ENCODE data around the gene PLXDC2.

DNA sequence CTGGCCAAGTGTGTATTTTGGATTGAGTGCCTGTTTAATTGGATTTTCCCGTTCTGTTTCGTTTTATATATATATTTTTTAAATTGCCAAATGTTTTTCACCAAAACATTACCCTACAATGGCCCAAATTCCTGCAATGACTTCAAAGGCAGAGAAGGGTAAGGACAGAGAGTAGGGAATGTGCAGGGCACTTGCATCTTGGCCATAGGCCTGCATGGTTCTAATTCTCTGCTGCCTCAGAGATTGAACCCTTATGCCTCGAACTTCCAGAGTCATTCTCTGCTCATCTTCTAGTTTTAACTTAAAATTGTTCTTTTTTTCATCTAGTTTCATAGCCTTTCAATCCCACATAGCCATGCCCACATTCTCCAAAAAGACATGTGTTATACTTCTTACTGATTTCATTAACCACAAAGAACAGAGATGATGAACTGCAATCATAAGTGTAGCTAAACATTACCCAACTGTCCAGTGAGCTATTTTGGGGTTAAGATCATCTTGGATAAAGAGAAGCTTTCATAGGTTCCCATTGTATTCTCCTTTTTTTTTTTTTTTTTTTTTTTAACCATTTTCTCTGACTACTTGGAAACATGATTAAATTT, 177.6 kb downstream of the PLXDC2 start:
- TF ChIP-seq POLR2AphosphoS5 (IDR thresholded peaks at IDR 0.05; ENCODE audit: low read length) = no peak
- no peak for TF ChIP-seq MYC (IDR thresholded peaks at IDR 0.05; ENCODE audit: insufficient read depth, insufficient read length, insufficient replicate concordance, low read length, severe bottlenecking)
- TF ChIP-seq SMC3 (IDR thresholded peaks at IDR 0.05; ENCODE audit: borderline replicate concordance, low read length) = no peak
- no peak for TF ChIP-seq POLR2A (IDR thresholded peaks at IDR 0.05; ENCODE audit: low read depth, low read length)
- no peak for TF ChIP-seq TBL1XR1 (IDR thresholded peaks at IDR 0.05; ENCODE audit: low read depth, low read length)
- TF ChIP-seq, protein P1, sequence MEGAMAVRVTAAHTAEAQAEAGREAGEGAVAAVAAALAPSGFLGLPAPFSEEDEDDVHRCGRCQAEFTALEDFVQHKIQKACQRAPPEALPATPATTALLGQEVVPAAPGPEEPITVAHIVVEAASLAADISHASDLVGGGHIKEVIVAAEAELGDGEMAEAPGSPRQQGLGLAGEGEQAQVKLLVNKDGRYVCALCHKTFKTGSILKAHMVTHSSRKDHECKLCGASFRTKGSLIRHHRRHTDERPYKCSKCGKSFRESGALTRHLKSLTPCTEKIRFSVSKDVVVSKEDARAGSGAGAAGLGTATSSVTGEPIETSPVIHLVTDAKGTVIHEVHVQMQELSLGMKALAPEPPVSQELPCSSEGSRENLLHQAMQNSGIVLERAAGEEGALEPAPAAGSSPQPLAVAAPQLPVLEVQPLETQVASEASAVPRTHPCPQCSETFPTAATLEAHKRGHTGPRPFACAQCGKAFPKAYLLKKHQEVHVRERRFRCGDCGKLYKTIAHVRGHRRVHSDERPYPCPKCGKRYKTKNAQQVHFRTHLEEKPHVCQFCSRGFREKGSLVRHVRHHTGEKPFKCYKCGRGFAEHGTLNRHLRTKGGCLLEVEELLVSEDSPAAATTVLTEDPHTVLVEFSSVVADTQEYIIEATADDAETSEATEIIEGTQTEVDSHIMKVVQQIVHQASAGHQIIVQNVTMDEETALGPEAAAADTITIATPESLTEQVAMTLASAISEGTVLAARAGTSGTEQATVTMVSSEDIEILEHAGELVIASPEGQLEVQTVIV (IDR thresholded peaks at IDR 0.05; ENCODE audit: borderline replicate concordance, partially characterized antibody) = no peak
- no peak for TF ChIP-seq EZH2 (IDR thresholded peaks at IDR 0.05; ENCODE audit: borderline replicate concordance, control insufficient read depth, low read depth, low read length)
- TF ChIP-seq, protein P2, sequence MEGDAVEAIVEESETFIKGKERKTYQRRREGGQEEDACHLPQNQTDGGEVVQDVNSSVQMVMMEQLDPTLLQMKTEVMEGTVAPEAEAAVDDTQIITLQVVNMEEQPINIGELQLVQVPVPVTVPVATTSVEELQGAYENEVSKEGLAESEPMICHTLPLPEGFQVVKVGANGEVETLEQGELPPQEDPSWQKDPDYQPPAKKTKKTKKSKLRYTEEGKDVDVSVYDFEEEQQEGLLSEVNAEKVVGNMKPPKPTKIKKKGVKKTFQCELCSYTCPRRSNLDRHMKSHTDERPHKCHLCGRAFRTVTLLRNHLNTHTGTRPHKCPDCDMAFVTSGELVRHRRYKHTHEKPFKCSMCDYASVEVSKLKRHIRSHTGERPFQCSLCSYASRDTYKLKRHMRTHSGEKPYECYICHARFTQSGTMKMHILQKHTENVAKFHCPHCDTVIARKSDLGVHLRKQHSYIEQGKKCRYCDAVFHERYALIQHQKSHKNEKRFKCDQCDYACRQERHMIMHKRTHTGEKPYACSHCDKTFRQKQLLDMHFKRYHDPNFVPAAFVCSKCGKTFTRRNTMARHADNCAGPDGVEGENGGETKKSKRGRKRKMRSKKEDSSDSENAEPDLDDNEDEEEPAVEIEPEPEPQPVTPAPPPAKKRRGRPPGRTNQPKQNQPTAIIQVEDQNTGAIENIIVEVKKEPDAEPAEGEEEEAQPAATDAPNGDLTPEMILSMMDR (IDR thresholded peaks at IDR 0.05 in 2 of 3, conservative IDR thresholded peaks at IDR 0.05 in 1 of 3; ENCODE audit: control insufficient read depth in 2 of 3, extremely low read depth in 1 of 3, insufficient read depth in 1 of 3, low read depth in 3 of 3, low read length in 3 of 3) = no peak
- TF ChIP-seq YY1 (IDR thresholded peaks at IDR 0.05; ENCODE audit: low read depth, low read length) = no peak
- TF ChIP-seq RFX5 (IDR thresholded peaks at IDR 0.05; ENCODE audit: low read depth, low read length) = no peak
